ENCODE results near the gene ZNF77.
"Not testable (repeated sequence)": the region's sequence is repeated elsewhere in the genome, so short reads cannot be mapped to it uniquely, and the experiment has no call there.

ZNF77 gene

DNA sequence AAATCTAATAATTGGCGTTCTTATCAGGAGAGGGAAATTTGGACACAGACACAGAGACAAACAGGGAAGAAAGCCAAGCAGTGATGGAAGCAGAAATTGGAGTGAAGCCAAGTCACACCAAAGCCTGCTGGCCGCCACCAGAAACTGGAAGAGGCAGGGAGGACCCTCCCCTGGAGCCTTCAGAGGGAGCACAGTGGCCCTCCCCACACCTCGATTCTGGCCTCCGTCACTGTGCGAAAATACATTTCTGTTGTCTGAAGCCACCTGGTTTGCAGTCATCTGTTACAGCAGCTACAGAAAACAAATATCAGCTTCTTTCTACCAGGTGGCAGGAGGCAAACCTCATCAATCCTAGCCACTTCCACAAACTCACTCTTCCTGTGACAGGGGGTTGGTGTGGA lies 24.3 kb upstream of the ZNF77 start:
- DNase-seq, result peak; percentile 59 to 66

DNA sequence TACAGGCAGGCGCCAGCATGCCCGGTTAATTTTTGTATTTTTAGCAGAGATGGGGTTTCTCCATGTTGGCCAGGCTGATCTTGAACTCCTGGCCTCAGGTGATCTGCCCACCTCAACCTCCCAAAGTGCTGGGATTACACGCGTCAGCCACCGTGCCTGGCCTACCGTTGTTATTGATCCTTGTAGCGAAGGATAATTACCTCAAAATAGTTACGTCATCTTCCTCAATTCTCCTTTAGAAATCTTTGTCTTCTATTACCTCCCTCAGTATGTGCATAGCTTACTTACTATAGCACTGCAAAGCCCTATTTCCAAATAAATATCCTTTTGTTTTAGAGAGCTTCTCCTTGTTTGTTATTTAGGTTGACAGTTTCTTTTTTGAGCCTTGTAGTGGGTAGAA lies 23.2 kb upstream of the ZNF77 start:
- DNase-seq, result no peak

DNA sequence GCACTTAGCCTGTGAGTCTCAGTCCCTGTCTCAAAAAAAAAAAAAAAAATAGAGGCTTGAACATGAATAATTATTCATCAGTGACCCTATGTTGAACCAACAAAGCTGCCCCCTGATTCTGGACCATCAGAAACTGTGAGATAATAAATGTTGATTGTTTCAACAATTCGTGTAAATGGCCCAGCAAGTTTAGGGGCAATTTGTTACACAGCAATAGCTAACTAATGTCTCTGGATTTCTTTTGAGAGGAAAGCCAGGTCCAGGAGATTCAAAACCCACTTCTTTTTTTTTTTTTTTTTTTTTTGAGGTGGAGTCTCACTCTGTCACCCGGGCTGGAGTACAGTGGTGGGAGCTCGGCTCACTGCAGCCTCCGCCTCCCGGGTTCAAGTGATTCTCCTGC lies 20.1 kb upstream of the ZNF77 start:
- DNase-seq, result no peak

DNA sequence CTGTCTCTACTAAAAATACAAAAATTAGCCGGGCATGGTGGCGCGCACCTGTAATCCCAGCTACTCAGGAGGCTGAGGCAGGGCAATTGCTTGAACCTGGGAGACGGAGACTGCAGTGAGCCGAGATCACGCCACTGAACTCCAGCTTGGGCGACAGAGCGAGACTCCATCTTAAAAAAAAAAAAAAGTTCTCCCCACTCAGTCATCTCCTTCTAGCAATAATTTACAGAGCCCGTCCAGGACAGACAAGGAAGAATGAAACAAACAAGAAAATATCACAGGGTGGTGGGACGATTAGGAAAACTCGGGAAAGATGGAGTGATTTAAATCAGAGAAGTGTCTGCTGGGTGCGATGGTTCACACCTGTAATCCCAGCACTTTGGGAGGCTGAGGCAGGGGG lies 18.9 kb upstream of the ZNF77 start:
- DNase-seq, result not testable (repeated sequence)

DNA sequence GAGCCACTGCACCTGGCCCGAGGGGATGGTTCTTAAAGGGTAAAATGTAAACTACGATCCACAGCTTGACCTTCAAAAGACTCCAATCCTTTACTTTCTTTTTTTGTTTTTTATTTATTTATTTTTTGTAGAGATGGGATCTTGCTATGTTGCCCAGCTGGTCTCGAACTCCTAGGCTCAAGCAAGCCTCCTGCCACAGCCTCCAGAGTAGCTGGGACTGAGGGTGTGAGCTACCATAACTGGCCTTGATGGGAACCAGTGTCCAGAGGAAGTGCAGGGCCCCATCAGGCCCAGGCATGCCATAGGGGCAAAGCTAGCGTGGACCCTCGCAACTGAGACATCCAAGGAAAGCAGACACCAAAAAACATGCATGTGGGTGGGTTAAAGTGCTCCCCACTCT lies 18.4 kb upstream of the ZNF77 start:
- no peak for DNase-seq

DNA sequence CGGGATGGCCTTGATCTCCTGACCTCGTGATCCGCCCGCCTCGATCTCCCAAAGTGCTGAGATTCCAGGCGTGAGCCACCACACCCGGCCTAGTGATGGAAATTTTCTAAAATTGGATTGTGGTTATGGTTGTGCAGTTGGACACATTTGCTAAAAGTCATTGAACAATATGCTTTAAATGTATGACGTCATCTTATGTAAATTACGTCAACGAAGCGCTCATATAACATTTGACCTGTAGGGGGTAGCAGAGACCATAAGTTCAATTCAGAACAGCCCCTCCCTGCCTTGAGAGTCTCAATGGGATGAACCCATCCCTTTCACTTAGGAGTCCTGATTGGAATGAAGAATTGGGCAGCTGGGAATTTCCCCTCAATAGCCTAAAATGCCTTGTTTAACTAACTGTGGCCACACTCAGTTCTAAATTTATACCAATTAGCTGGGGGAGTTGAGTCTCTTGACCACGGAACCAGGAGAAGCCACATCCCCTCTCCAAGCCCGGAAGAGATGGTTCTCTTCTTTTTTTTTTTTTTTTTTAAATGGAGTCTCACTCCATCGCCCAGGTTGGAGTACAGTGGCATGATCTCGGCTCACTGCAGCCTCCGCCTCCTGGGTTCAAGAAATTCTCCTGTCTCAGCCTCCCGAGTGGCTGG lies 17.4 kb upstream of the ZNF77 start:
- peak in 1 of 2 experiments; percentile 9 for DNase-seq

DNA sequence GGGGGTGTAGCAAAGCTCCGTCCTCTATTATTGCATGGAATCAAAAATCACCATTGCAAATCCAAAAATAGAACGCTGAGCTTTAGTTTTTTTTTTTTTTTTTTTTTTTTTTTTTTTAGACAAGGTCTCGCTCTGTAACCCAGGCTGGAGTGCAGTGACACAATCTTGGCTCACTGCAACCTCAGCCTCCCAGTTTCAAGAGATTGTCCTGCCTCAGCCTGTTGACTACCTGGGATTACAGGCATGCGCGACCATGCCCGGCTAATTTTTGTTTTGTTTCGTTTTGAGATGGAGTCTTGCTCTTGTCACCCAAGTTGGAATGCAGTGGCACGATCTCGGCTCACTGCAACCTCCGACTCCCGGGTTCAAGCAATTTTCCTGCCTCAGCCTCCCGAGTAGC lies 15.3 kb upstream of the ZNF77 start:
- no peak for DNase-seq

DNA sequence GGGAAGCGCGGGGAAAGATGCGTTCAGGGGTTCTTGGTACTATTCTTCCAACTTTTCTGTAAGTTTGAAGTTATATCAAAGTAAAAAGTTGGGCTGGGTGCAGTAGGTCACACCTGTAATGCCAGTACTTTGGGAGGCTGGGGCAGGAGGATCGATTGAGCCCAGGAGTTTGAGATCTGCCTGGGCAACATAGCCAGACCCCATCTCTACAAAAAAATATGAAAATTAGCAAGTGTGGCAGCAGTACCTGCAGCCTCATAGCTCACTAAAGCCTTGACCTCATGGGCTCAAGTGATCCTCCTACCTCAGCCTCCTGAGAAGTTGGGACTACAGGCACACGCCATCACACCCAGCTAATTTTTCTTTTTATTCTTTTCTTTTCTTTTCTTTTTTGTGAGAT lies 12.4 kb upstream of the ZNF77 start:
- DNase-seq, result no peak

DNA sequence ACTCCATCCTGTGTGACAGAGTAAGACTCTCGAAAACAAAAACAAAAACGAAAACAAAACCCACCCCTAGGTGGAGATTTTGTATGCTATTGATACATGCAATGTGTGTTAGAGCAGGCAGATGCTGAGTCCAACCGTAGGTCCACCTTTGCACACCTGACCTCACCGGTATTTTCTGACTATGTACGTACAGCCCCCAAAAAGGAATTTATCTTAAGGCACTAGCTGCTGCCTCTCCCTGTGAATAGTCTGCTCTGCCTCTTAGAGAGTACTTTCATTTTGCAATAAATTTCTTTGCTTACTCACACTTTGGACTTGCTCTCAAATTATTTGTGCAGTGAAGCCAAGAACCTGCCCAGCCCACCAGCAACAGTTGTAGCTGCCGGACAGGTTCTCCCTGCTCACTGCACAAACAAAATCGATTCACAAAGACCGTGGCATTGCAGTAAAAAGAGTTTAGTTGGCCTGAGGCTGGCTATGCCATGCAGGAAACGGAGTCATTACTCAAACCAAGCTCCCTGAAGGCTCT lies 8.2 kb upstream of the ZNF77 start:
- DNase-seq, result no peak

DNA sequence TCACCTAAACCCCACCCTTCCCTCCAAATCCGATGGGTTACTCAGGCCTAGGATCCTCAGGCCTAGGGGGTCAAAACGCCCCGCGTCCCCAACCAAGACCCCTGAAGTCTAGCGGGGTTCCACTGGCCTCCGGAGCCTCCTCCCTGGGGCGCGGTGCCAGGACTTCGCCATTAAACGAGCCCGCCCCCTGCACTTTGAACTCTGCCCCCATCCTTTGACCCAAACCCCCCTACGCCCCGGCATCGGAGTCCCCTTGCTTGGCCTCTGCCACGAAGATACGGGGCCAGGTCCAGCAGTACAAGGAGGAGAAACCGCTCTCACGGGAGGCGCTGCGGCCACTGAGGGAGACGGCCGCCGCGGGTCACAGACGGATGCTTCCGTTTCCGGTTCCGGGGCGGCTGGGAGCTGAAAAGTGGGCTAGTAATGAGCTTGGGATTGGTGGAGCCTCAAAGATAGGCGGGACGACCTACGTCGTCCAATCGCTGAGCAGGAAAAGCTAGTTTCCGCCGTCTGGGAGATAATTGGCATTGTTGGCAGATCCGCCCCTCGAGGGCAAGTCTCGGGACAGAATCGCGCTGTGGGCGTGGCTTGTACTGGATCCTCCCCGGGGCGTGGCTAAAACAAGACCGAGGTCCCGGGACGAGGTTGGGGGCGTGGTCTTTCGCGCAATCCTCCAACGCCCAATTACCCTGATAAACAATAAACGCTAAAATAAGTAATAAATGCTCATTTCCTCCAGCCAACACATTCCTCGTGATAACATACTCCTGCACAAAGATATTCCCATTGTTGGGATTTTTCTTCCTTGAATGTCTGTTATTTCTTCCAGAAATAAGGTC lies 5.7 kb upstream of the ZNF77 start:
- peak; percentile 98 to 99 for DNase-seq

DNA sequence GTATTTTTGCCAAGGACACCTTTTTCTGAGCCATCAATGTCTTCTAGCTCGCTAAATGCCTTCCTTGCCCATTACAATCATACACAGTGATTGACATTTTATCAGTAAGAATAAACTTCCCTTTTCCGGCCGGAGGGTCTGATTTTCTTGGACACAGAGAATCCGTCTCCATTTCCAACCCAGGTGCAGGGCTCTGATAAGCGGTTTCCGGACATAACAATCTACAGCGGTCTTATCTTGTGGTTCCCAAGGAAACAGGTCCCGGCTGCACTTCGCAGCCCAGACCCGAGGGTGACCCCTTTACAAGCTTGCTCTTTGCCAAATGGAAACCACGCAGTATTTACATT lies 5.1 kb upstream of the ZNF77 start:
- DNase-seq, result no peak

DNA sequence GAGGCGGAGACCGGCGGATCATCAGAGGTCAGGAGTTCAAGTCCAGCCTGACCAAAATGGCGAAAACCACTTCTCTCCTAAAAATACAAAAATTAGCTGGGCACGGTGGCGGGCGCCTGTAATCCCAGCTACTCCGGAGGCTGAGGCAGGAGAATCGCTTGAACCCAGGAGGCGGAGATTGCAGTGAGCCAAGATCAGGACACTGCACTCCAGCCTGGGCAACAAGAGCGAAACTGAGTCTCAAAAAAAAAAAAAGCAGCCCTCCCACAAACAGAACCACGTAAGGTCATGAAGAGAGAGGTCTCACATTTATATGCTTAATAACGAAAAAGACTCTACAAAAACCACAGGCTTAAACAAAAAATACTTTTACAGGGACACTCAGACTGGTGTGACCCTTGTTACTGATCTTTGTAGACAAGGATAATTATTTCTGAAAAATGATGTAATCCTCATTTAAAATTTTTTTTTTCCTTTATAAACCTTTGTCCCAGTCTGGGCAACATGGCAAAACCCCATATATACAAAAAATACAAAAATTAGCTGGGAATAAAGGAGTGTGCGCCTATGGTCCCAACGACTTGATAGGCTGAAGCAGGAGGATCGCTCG lies 909 bp upstream of the ZNF77 start:
- no peak for DNase-seq

DNA sequence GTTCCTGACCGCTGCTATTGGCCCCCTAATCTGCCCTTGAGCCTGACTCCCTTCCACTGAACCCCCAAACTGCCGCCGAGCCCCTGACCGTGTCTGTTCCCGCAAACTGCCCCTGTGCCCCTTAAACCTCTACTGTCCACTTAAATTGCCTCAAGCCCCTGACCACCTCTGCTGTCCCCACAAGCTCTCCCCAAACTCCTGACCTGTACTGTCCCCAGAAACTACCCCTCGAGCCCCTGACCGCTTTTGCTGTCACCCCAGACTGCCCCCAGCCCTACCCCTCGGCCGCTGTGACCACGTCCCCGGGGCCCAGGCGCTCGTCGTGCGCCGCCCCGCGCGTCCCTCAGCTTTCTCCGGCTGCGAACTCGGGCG lies 382 bp downstream of the ZNF77 start:
- DNase-seq, result no peak

DNA sequence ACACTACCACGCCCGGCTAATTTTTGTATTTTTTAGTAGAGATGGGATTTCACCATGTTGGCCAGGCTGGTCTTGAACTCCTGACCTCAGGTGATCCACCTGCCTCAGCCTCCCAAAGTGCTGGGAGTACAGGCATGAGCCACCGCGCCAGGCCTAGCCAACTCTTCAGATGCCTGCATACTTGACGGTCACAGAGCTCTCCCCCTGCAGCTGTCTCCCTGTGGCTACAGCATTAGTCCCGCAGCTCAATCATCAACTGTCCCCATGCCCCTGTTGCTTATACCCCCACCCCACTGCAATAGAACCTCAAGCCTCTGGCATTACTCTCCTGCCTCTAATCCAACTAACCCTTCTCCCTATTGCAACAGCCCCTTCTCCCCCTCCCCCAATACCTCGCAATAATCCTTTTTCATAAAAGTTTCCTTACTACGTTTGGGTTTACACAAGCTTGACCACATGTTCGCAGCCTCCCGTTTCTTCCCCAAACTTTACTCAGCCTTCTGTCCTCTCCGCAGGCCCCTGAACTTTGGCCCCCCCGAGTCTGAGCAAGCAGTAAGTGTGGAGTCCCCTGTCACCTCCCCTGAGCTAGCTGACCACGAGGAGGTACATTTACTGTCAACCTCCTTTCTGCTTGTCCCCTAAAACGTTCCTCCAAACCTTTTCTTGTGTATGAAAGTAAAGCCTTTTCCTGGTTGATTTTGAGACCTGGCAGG lies 1.7 kb downstream of the ZNF77 start:
- DNase-seq, result no peak

DNA sequence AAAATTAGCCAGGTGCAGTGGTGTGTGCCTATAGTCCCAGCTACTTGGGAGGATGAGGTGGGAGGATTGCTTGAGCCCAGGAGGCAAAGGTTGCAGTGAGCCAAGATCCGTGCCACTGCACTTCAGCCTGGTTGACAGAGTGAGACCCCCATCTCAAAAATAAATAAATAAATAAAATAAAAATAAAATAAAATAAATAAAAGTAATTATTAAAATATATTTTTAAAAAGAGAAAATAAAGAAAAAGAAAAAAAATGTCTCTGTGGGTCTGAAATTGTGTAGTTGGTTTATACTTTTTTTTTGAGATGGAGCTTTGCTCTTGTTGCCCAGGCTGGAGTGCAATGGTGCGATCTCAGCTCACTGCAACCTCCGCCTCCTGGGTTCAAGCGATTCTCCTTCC lies 8.9 kb downstream of the ZNF77 start:
- not testable (repeated sequence) for DNase-seq

DNA sequence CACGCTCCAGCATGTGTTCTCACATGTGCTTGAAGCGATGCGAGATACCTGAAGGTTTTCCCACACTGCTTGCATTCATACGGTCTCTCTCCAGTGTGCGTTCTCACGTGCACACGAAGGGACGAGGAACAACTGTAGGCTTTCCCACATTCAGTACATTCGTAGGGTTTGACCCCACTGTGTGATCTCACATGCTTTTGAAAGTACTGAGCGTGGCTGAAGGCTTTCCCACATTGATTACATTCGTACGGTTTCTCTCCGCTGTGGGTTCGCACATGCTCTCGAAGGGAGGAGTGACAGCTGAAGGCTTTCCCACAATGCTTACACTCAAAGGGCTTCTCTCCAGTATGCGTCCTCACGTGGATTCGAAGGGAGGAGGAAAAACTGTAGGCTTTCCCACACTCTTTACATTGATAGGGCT lies 11.3 kb downstream of the ZNF77 start:
- no peak for DNase-seq

DNA sequence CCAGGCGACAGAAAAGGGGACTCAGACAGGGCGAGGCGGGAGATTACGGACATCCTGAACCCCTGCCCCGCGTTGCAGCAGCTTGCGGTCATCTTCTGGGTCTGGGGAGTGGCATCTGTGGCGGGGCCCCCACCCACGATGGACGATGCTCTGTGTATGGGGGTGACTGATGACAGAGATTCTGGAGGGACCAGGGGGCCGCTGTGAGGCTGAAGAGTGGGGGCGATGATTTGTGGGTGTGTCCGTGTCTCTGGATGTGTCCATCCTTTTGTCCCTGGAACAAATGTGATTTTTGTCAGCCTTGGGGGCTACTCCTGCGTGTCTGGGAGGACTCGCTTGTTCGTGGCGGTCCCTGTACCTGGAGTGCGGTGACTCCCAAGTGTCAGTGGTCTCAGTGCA lies 17.7 kb downstream of the ZNF77 start:
- DNase-seq, result no peak

DNA sequence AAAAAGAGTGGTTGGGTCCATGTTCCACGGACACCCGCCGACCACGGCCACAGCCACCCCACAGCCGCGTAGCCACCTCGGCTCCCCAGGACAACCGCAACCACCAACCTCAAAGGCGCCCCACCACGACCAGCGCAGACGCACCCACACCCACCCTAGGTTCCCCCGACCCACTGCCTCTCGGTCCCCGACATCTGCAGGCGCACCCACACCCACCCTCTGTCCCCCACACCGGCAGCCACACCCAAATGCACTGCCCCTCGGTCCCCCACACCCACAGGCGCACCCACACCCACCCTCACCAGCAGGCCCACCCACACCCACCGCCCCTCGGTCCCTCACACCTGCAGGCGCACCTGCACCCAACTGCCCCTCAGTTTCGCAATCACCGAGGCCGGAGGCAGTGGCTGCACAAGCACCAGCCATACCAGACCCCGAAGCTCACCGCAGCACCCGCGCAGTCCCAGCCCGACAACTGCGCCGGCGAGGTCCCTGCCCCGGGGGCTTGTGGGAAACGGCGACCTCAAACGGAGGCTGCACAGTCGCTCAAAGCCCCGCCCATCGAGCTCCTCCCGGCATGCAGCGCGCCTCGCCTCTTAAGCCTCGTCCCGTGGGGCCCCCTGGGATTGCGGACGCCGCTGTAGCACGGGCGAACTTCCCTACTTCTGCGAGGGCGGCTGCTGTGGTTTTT lies 18.3 kb downstream of the ZNF77 start:
- DNase-seq, result no peak

DNA sequence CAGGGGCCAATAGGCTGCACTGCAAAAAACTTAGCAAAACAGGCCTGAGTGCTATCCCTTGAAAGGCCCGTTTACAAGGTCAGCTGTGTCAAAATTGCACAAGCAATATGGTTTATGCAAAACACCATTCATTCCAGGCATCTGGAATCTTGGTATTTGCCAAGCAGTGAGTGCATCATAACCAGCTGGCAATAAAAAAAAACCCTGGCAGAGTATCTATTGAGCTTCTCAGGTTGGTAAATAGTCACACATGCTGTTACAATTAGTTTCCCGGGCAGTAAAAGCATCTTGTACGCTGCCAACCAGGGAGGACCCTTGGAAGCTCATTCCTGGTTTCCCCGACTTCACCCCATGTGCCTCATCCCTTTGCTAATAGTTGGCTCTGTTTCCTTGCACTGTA lies 21.3 kb downstream of the ZNF77 start:
- DNase-seq, result no peak

DNA sequence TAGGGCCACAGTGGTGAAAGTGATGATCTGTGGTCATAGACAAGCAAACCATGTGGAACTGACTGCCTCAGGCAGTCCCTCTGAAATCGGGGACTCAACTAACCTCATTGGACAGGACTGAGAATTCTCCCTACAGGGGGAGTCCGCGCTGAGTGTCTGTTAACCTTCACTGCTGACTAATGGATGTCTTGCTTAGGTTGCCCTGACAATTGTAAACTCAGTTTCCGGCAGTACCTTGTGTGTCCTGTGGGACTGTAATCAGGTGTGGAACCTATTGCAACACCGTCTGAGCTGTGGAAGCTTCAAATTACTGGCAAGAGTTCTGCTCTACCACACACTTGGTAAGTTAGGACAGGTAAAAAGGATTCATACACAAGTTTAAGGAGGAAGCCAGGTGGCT lies 21.8 kb downstream of the ZNF77 start:
- DNase-seq, result no peak

DNA sequence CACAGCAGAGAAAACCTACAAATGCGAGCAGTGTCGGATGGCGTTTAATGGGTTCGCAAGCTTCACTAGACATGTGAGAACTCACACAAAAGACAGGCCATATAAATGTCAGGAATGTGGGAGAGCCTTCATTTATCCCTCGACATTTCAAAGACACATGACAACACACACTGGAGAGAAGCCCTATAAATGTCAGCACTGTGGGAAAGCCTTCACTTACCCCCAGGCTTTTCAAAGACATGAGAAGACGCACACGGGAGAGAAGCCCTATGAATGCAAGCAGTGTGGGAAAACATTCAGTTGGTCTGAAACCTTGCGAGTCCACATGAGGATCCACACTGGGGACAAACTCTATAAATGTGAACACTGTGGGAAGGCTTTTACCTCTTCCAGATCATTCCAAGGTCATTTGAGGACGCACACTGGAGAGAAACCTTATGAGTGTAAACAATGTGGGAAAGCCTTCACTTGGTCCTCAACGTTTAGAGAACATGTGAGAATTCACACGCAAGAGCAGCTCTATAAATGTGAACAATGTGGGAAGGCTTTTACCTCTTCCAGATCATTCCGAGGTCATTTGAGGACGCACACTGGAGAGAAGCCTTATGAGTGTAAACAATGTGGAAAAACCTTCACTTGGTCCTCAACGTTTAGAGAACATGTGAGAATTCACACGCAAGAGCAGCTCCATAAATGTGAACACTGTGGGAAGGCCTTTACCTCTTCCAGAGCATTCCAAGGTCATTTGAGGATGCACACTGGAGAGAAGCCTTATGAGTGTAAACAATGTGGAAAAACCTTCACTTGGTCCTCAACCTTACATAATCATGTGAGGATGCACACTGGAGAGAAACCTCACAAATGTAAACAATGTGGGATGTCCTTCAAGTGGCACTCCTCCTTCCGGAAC lies 27.2 kb downstream of the ZNF77 start:
- DNase-seq, result no peak

DNA sequence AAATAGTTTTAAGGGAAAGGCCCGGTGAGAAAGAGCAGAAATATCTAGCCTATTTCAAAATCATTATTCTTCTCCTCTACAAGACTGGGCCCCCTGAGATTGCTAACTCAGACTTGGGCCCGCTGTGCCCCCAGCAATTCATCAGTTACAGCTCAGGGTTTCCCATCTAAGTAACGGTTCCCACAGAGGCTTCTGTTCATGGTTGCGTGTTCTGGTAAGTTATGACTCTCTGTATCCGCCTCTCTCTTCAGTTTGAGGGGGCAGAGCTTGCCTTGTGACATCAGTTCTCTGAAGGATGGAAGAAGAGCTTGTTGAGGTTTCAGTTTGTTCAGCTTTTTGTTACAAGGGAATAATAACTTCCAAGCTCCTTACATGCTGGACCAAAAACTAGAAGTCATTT lies 32.5 kb downstream of the ZNF77 start:
- DNase-seq, result no peak
